GM12865 (cell line): Measurements from ENCODE around the gene LHX3.

ENCODE experiments used
- DNase-seq: peaks from one replicate; pipeline ENCODE4 v3.0.0; 2010; ENCODE audit warnings: low read depth
- H3K4me3 ChIP-seq: 2 replicates; pipeline ENCODE4 v1.5.1; 2011; ENCODE audit warnings: mild to moderate bottlenecking, low read depth, low read length, control low read depth
- TF ChIP-seq, protein P1 (sequence below): IDR thresholded peaks from 2 replicates; pipeline ENCODE4 v1.5.1; 2011; ENCODE audit warnings: low read length, control low read depth, low read depth, inconsistent platforms; ENCODE audit not compliant: insufficient read depth; ENCODE audit errors: missing control alignments

Gene LHX3

DNA sequence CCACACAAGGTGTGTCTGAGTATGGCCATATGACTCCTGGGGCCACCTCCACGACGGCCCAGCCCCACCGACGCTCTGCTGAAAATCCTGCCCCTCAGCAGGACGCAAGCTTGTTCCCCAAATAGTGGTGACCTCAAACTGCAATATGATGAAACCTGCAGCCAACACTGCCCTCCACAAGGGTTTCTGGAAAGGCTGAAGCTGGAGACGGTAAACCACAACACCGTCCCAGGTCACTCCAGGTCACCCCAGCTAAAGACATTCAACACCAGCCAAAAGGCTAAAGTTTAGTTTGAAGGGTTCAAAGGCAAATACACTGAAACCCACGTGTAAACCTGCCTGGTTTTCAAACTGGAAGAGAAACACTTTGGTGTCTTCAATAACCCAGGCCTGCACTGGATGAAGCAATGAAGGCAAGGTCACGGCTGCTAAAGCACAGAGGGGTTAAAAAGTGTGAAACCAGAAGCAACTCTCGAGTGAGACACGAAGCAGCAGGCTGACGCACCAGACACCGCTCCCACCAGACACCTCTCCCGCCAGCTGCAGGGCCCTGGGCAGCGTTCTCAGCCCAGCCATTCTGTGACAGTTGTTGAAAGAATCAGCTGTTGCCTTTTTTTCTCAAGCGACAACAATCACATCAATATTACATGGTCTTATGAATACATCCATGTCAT is 1.8 kb upstream of the LHX3 start:
- H3K4me3 ChIP-seq, result no peak overlapping the region
- DNase-seq, result no peak
- TF ChIP-seq, protein P1, sequence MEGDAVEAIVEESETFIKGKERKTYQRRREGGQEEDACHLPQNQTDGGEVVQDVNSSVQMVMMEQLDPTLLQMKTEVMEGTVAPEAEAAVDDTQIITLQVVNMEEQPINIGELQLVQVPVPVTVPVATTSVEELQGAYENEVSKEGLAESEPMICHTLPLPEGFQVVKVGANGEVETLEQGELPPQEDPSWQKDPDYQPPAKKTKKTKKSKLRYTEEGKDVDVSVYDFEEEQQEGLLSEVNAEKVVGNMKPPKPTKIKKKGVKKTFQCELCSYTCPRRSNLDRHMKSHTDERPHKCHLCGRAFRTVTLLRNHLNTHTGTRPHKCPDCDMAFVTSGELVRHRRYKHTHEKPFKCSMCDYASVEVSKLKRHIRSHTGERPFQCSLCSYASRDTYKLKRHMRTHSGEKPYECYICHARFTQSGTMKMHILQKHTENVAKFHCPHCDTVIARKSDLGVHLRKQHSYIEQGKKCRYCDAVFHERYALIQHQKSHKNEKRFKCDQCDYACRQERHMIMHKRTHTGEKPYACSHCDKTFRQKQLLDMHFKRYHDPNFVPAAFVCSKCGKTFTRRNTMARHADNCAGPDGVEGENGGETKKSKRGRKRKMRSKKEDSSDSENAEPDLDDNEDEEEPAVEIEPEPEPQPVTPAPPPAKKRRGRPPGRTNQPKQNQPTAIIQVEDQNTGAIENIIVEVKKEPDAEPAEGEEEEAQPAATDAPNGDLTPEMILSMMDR, result no peak

DNA sequence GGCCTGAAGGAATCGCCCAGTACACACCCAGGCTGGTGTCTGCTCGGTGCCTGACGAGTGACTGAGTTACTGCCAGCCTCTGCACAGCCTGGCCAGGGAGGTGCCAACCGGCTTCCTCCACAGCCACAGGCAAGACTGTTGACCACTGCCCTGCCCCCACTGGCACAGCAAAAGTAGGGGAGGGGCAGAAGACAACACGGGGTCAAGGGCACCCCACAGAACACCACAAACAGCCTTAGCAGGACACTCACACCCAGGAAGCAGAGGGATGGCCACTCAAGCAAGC is 722 bp upstream of the LHX3 start:
- no peak overlapping the region for H3K4me3 ChIP-seq
- no peak for DNase-seq
- TF ChIP-seq, protein P1, result no peak

DNA sequence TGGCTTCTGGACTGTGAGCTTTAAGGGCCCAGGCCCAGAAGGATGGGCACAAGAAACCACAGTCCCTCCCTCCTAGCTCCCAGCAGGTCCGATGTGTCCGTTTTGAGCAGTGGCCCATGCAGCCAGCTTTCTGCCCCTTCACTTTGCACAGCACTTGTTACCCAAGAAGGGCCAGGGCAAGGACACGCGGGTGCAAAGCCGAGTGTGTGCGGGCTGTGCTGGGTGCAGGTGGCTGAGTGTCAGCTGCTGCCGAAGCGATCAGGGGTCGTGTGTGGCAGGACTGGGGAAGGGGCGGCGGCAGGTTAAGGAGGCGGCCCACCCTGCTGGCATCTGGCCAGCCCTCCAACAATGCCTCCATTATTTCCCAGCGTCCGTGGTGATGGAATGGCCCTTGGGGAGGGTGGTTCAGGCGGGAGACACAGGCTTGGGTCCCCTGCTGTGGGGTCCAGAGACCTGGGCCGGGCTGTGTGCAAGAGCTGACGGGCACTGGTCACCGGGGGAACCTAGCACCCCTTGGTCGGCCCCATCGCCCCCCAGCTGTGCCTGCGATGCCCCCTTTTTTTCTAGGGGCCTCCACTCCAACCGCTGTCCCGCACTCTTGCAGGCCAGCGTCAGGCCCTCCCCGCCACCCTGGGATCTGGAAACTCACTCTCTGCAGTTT is 653 bp downstream of the LHX3 start:
- TF ChIP-seq, protein P1, result no peak
- no peak overlapping the region for H3K4me3 ChIP-seq
- DNase-seq, result no peak

DNA sequence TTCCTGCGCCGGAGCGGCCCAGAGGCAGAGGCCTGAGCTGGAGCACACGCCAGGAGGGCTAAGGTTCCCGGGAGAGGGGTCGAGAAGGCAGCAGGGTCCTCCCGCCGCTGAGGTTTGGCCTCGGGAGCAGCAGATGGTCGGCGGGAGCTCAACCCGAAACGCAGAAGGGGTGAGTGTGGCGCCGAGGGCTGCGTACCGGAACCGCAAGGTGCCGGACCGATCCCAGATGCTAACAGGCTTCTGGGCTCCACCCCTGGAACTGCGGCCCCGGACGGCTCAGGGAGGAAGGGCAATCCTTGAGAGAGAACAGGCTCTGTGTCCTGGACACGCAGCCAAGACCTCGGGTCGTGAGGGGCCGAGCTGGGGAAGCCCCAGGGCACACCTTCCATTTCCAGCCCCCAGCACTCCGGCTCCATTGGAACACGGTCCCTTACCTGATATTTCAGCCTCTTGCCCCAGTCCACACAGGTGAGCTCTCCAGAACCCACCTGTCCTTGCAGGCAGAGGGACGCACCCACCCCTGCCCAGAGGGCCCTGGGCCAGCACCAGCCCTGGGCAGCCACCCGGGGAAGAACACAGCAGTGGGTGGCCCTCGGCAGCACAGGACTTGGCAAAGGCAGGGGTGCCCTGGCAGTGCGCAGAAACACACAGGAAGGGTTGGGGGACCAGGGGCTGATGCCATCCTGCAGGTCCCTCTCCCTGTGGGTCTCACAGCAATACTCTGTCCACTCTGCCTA is 1.4 kb downstream of the LHX3 start:
- H3K4me3 ChIP-seq, result no peak overlapping the region
- TF ChIP-seq, protein P1, result no peak
- DNase-seq, result no peak

DNA sequence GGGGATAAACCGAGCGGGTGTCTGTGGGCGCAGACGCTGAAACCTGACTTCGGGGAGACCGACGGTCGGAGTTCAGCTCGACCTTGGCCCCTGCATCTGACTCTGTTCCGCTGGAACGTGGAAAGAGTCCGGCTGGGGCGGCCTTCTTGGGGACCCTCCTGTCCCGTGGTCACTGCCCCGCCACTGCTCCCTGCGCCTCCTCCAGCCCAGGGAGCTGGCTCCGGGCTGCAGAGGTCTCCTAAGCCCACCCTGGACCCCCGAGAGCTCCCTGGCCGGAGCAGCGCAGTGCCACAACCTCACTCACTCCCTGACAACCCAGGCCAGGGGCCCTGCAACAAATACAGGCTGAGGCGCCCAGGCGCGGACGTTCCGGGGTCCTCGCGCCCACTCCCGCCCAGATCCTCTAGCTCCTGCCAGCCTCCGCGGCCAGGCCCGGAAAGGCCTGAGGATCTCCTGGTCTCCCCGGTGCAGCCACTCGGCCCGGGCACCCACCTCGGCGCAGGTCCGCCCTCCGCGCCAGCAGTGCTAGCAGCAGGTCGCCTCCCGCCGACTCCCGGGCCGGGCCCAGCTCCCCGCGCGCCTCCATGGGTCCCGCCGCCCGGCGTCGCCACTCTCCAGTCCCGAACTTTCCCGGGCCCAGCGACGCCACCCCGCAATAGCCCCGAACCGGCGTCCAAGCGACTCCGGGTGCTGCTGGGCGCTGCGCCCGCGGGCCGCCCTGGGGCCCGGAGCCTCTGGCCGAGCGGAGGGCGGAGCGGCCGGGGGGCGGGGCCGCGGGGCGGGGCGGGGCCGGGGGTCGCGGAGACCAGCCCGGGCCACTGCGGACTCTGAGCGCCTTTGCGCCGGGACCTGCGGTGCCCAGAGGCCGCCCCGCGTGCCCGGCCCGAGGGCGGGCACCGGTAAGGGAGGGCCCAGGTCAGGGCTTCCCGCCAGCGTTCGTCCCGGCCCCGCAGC is 2.2 kb downstream of the LHX3 start:
- H3K4me3 ChIP-seq, result no peak overlapping the region
- TF ChIP-seq, protein P1, result no peak
- DNase-seq, result no peak

DNA sequence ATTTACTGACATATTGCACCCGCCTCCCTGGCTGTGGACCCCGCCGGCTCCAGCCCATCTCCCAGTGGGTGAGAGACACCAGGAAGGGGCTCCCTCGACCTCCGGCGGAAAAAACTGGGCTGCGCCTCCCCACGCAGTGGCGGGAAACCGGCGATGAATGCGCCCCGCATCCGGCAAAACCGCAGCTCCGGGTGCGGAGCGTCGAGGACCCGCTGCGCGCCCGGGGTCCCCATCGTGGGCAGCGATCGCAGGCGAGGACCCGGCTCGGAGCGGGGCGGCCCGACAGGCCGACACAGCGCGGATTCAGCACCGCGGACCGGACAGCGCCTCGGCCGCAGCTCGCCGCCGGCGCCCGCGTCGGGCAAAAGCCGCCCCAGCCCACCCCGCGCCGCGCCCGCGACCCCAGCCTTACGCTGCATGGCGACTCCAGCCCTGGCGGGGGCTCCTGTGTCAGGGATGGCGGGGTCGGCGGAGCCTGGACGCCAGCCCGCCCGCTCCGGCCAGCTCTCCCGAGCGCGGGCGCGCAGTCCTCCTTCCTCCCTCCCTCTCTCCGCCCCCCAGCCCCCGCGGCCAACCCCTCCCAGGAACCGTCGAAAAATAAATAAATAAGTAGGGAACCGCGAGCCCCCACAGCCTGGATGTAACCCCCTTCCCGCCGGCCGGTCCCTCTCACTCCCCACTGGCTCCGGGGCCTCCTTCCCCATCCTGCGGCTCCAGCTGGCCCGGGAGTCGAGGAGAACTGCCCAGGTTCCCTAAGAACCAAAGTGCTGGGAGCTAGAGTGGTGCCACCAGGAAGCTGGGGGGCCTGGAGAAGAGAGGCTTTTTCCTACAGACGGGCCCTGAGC is 3.1 kb downstream of the LHX3 start:
- H3K4me3 ChIP-seq, result no peak overlapping the region
- TF ChIP-seq, protein P1, result no peak
- no peak for DNase-seq
